K562 (cell line): Measurements from ENCODE around the gene RNF103. TPM values are rescaled to one million over a fixed set of nuclear protein-coding genes. Genes with fewer than 3 reads are reported as not detected.

Experiments used
- DNMT1 ChIP-seq: fragments of 450-650 bp; IDR thresholded peaks from 2 replicates; pipeline ENCODE4 v1.6.1; 2016; ENCODE audit warnings: antibody characterized with exemption, mild to moderate bottlenecking
- FOS ChIP-seq: IDR thresholded peaks from 3 replicates; pipeline ENCODE4 v1.6.1; 2011; ENCODE audit not compliant: insufficient read length; ENCODE audit errors: extremely low read depth
- HMGXB4 ChIP-seq: sonication (generic); formaldehyde crosslinking; IDR thresholded peaks from 2 replicates; pipeline ENCODE4 v1.8.1; 2023; ENCODE audit warnings: mild to moderate bottlenecking, missing genetic modification reagents
- HSF4 ChIP-seq: fragments of 250-450 bp; sonication (Bioruptor Pico); IDR thresholded peaks from 2 replicates; pipeline ENCODE4 v2.1.2; 2022; ENCODE audit warnings: mild to moderate bottlenecking, moderate library complexity, borderline replicate concordance
- KDM1A ChIP-seq, 2 experiments: fragments of 450-650 bp; IDR thresholded peaks; 2 replicates each; pipeline ENCODE4 v1.6.1; 2016; ENCODE audit warnings: mild to moderate bottlenecking in 2 of 2
- MTA1 ChIP-seq: fragments of 450-650 bp; IDR thresholded peaks from 2 replicates; pipeline ENCODE4 v1.6.1; 2017; ENCODE audit warnings: borderline replicate concordance
- PML ChIP-seq: IDR thresholded peaks from 2 replicates; pipeline ENCODE4 v1.6.1; 2012; ENCODE audit warnings: low read length, inconsistent platforms
- PRPF4 ChIP-seq: fragments of 200-400 bp; formaldehyde crosslinking; IDR thresholded peaks from one replicate; pipeline ENCODE4 v1.6.1; 2017; ENCODE audit warnings: low read length, low read depth, mild to moderate bottlenecking; ENCODE audit not compliant: insufficient read depth, poor library complexity, severe bottlenecking
- RBM39 ChIP-seq: fragments of 200-400 bp; formaldehyde crosslinking; optimal IDR thresholded peaks from 2 replicates; pipeline ENCODE3; 2018; ENCODE audit warnings: low read depth, low read length
- RFX1 ChIP-seq: fragments of 450-650 bp; IDR thresholded peaks from 2 replicates; pipeline ENCODE4 v1.6.1; 2016; ENCODE audit warnings: mild to moderate bottlenecking, moderate library complexity
- SAFB ChIP-seq: fragments of 200-400 bp; formaldehyde crosslinking; IDR thresholded peaks from 2 replicates; pipeline ENCODE4 v1.6.1; 2017; ENCODE audit warnings: low read depth, low read length, borderline replicate concordance
- TAL1 ChIP-seq: fragments of 450-650 bp; IDR thresholded peaks from 2 replicates; pipeline ENCODE4 v1.6.1; 2016; ENCODE audit warnings: mild to moderate bottlenecking
- TOE1 ChIP-seq, 2 experiments: fragments of 450-650 bp in 1 of 2; sonication (generic) in 1 of 2; formaldehyde crosslinking in 1 of 2; IDR thresholded peaks; 2 replicates each; pipeline versions ENCODE4 v1.7.1 to v1.8.0; 2016 to 2022; ENCODE audit warnings: borderline replicate concordance in 2 of 2, mild to moderate bottlenecking in 2 of 2, antibody characterized with exemption in 1 of 2, inconsistent platforms in 1 of 2, low read depth in 1 of 2, missing genetic modification reagents in 1 of 2, moderate library complexity in 1 of 2
- TRIM24 ChIP-seq, 2 experiments: fragments of 450-650 bp; IDR thresholded peaks; 2 replicates each; pipeline ENCODE4 v1.6.1; 2016
- ZC3H4 ChIP-seq: sonication (generic); formaldehyde crosslinking; IDR thresholded peaks from 2 replicates; pipeline ENCODE4 v1.9.0; 2021; ENCODE audit warnings: missing genetic modification reagents, borderline replicate concordance
- ZEB2 ChIP-seq: fragments of 450-650 bp; IDR thresholded peaks from 2 replicates; pipeline ENCODE4 v1.6.1; 2016
- ZNF324 ChIP-seq: fragments of 250-450 bp; sonication (Bioruptor Pico); IDR thresholded peaks from 2 replicates; pipeline ENCODE4 v1.4.0; 2020; ENCODE audit warnings: mild to moderate bottlenecking
- ZNF584 ChIP-seq: fragments of 200-800 bp; sonication (Bioruptor generic); IDR thresholded peaks from 2 replicates; pipeline ENCODE4 v1.6.1; 2016; ENCODE audit warnings: low read depth, mild to moderate bottlenecking, missing genetic modification characterization, missing compliant biosample characterization
- ZNF668 ChIP-seq: fragments of 250-450 bp; sonication (Bioruptor Pico); IDR thresholded peaks from 2 replicates; pipeline ENCODE4 v1.8.0; 2022; ENCODE audit warnings: mild to moderate bottlenecking, inconsistent platforms
- ZNF77 ChIP-seq: fragments of 250-450 bp; sonication (Bioruptor Pico); IDR thresholded peaks from 2 replicates; pipeline ENCODE4 v1.5.0; 2020
- polyA plus RNA-seq, 8 experiments: library from polyadenylated mRNA; depleted of rRNA in 4 of 8; stranded (reverse) in 5 of 8; unstranded in 3 of 8; fragments of >200 nt; fragmentation: Nextera tagmentation in 2 of 8; fragmentation: Illumina TruSeq in 1 of 8; extraction: Ambion mirVana in 2 of 8; extraction: Trizol in 1 of 8; gene quantifications; 2 replicates each; pipeline versions ENCODE4 v1.2.1 to v1.2.3, GENCODE V29; 2011 to 2014; ENCODE audit warnings: inconsistent platforms in 1 of 8, missing spikeins in 1 of 8
- total RNA-seq, 7 experiments: library from RNA; depleted of rRNA in 6 of 7; stranded (reverse); fragments of >200 nt in 6 of 7; fragmentation: Illumina TruSeq in 2 of 7; extraction: Trizol in 2 of 7; gene quantifications; 2 replicates each; pipeline versions ENCODE4 v1.2.1 to v1.2.3, GENCODE V29; 2011 to 2021; ENCODE audit warnings: low replicate concordance in 1 of 7
- TF ChIP-seq, protein P1 (sequence below): sonication (generic); formaldehyde crosslinking; IDR thresholded peaks from 2 replicates; pipeline ENCODE4 v1.8.0; 2023; ENCODE audit warnings: missing genetic modification reagents, mild to moderate bottlenecking, borderline replicate concordance
- TF ChIP-seq, protein P2 (sequence below): fragments of 450-650 bp; IDR thresholded peaks from 2 replicates; pipeline ENCODE4 v1.6.1; 2016; ENCODE audit warnings: missing biosample characterization, missing genetic modification characterization

The RNF103 gene
- total and polyA plus RNA-seq, 9 of the 15 experiments (the other 6 are each of a cell fraction or from before 2014, with no cell fraction given): 1.2 to 6.8 (median 4.6) TPM

GRCh38 chr2:86584151-86584913, 39.3 kb downstream of the RNF103 start (continued):
- TF ChIP-seq MTA1: no peak; the same call in 1 of the 2 replicates
- TF ChIP-seq TRIM24 (IDR thresholded peaks at IDR 0.05): peak in 1 of 2 experiments; percentile 40; a peak in 1 of 4 replicates
- TF ChIP-seq PRPF4: no peak
- TF ChIP-seq DNMT1: no peak
- no peak for TF ChIP-seq ZEB2
- TF ChIP-seq ZNF584 (CRISPR knock-in tag): 0 out of 2 replicates have a peak, but pooled peaks have one; percentile 52
- TF ChIP-seq PML: no peak
- no peak for TF ChIP-seq ZNF77 (CRISPR knock-in tag)
- TF ChIP-seq HSF4 (CRISPR knock-in tag): no peak
- no peak for TF ChIP-seq RFX1
- TF ChIP-seq SAFB: no peak
- TF ChIP-seq KDM1A (IDR thresholded peaks at IDR 0.05): no peak
- TF ChIP-seq ZNF668: no peak
- TF ChIP-seq TAL1: no peak
- no peak for TF ChIP-seq TOE1 (IDR thresholded peaks at IDR 0.05; ENCODE audit: borderline replicate concordance)
- no peak for TF ChIP-seq TOE1 (CRISPR knock-in tag; IDR thresholded peaks at IDR 0.05; ENCODE audit: borderline replicate concordance, low read depth)
- no peak for TF ChIP-seq RBM39
- TF ChIP-seq, protein P1, sequence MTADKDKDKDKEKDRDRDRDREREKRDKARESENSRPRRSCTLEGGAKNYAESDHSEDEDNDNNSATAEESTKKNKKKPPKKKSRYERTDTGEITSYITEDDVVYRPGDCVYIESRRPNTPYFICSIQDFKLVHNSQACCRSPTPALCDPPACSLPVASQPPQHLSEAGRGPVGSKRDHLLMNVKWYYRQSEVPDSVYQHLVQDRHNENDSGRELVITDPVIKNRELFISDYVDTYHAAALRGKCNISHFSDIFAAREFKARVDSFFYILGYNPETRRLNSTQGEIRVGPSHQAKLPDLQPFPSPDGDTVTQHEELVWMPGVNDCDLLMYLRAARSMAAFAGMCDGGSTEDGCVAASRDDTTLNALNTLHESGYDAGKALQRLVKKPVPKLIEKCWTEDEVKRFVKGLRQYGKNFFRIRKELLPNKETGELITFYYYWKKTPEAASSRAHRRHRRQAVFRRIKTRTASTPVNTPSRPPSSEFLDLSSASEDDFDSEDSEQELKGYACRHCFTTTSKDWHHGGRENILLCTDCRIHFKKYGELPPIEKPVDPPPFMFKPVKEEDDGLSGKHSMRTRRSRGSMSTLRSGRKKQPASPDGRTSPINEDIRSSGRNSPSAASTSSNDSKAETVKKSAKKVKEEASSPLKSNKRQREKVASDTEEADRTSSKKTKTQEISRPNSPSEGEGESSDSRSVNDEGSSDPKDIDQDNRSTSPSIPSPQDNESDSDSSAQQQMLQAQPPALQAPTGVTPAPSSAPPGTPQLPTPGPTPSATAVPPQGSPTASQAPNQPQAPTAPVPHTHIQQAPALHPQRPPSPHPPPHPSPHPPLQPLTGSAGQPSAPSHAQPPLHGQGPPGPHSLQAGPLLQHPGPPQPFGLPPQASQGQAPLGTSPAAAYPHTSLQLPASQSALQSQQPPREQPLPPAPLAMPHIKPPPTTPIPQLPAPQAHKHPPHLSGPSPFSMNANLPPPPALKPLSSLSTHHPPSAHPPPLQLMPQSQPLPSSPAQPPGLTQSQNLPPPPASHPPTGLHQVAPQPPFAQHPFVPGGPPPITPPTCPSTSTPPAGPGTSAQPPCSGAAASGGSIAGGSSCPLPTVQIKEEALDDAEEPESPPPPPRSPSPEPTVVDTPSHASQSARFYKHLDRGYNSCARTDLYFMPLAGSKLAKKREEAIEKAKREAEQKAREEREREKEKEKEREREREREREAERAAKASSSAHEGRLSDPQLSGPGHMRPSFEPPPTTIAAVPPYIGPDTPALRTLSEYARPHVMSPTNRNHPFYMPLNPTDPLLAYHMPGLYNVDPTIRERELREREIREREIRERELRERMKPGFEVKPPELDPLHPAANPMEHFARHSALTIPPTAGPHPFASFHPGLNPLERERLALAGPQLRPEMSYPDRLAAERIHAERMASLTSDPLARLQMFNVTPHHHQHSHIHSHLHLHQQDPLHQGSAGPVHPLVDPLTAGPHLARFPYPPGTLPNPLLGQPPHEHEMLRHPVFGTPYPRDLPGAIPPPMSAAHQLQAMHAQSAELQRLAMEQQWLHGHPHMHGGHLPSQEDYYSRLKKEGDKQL: no peak
- no peak for TF ChIP-seq ZNF324 (CRISPR knock-in tag)
- TF ChIP-seq FOS: no peak
- TF ChIP-seq, protein P2, sequence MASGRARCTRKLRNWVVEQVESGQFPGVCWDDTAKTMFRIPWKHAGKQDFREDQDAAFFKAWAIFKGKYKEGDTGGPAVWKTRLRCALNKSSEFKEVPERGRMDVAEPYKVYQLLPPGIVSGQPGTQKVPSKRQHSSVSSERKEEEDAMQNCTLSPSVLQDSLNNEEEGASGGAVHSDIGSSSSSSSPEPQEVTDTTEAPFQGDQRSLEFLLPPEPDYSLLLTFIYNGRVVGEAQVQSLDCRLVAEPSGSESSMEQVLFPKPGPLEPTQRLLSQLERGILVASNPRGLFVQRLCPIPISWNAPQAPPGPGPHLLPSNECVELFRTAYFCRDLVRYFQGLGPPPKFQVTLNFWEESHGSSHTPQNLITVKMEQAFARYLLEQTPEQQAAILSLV (tag): no peak
- TF ChIP-seq HMGXB4 (CRISPR knock-in tag): no peak
- TF ChIP-seq ZC3H4 (CRISPR knock-in tag): no peak
